ENCODE measurements around the gene CAPRIN1. TPM values are rescaled to one million over a fixed set of nuclear protein-coding genes. Genes with fewer than 3 reads are reported as not detected.

Gene CAPRIN1
- total and polyA plus RNA-seq, 2 of the 8 experiments (the other 6 are each of a cell fraction or from before 2014, with no cell fraction given), result 221 to 317 TPM

GRCh38 chr11:34012734-34013133 is 38.8 kb upstream of the CAPRIN1 start:
- Histone ChIP-seq H3K23ac (ENCODE audit: insufficient read length) (no peak overlapping the region), H4K20me1 (replicated peaks in 1 of 2; ENCODE audit: control insufficient read depth in 1 of 2, insufficient read depth in 2 of 2, low read length in 2 of 2) (no peaks in the 10 kb centered on the region), H2AK5ac (ENCODE audit: low read depth, low read length) (no peak overlapping the region), H2BK5ac (ENCODE audit: low read depth, low read length) (no peak overlapping the region), H3K18ac (ENCODE audit: extremely low read depth, low read length) (no peak overlapping the region), H3K27me3 (replicated peaks in 1 of 4; ENCODE audit: control insufficient read depth in 3 of 4, extremely low read depth in 1 of 4, insufficient read depth in 3 of 4, low read length in 3 of 4) (peaks cover 0 to 1% (median 0%) of the 10 kb centered on the region in 4 experiments; a peak in 1 of 7 replicates), H3K4ac (replicated peaks; ENCODE audit: insufficient read length, low read depth, low read length) (no peak overlapping the region), H3K4me1 (replicated peaks in 1 of 4; ENCODE audit: control insufficient read depth in 3 of 4, insufficient read depth in 4 of 4, low read length in 3 of 4) (no peaks in the 10 kb centered on the region), H3K23me2 (ENCODE audit: low read depth, low read length) (no peaks in the 10 kb centered on the region), H3K9me3 (ENCODE audit: insufficient read depth in 2 of 2, low read depth in 1 of 2, low read length in 1 of 2) (no peaks in the 10 kb centered on the region), H2BK120ac (replicated peaks; ENCODE audit: low read depth, low read length) (no peak overlapping the region), H3K79me2 (ENCODE audit: control insufficient read depth in 1 of 2, insufficient read depth in 2 of 2, low read length in 2 of 2) (no peaks in the 10 kb centered on the region), H3K4me3 (ENCODE audit: extremely low read depth in 1 of 4, insufficient read depth in 2 of 4, low read depth in 3 of 4, low read length in 4 of 4) (no peak overlapping the region), H3K27ac (ENCODE audit: low read depth, low read length) (no peak overlapping the region), H3K79me1 (ENCODE audit: low read depth, low read length) (no peaks in the 10 kb centered on the region), H4K8ac (ENCODE audit: extremely low read depth, insufficient read depth, low read length) (no peak overlapping the region), H2AFZ (ENCODE audit: low read length) (no peak overlapping the region), H3K4me2 (ENCODE audit: insufficient read depth in 1 of 2, low read depth in 2 of 2, low read length in 2 of 2) (no peak overlapping the region), H3K36me3 (ENCODE audit: control insufficient read depth in 2 of 4, insufficient read depth in 4 of 4, low read length in 3 of 4) (no peaks in the 10 kb centered on the region), H2BK15ac (ENCODE audit: low read length) (no peak overlapping the region), H2BK20ac (ENCODE audit: low read length) (no peak overlapping the region), H2BK12ac (ENCODE audit: low read depth, low read length) (no peak overlapping the region), H3K56ac (replicated peaks; ENCODE audit: insufficient read length, low read depth, low read length) (no peak overlapping the region), H3K14ac (ENCODE audit: insufficient read length) (no peak overlapping the region), H3K9ac (replicated peaks in 1 of 4; ENCODE audit: extremely low read depth in 1 of 4, low read depth in 3 of 4, low read length in 3 of 4) (no peak overlapping the region), H4K91ac (replicated peaks; ENCODE audit: insufficient read length, low read length) (no peak overlapping the region), H4K5ac (ENCODE audit: insufficient read length, low read depth, low read length) (no peak overlapping the region)
- WGBS, 2 experiments (ENCODE audit: extremely low coverage in 1 of 2, insufficient coverage in 1 of 2, insufficient read length in 1 of 2, insufficient replicate concordance in 2 of 2, low coverage in 1 of 2, low lambda C conversion rate in 2 of 2, missing lambda C conversion rate in 1 of 2), result 92% methylated on average over 1 of the region's 1 CpG; no CpG with 5 or more reads in 1 of the 2 experiments
- FAIRE-seq (no peak), DNase-seq (ENCODE audit: low read depth in 1 of 2, low spot score in 2 of 2) (no peak)
- POLR2A ChIA-PET (ENCODE audit: partially characterized antibody), result interaction anchor here (1.2 kb wide), 1 partner anchor 16 kb away, joined by 3 read pairs; no protein-coding TSS in a partner anchor
- CTCF ChIA-PET (ENCODE audit: partially characterized antibody), result interaction anchor here (0.7 to 1.4 kb wide), 4 partner anchors 14 to 53 kb away, joined by 3 to 5 read pairs (median 4); no protein-coding TSS in a partner anchor
- TF ChIP-seq JUND (IDR thresholded peaks at IDR 0.05; ENCODE audit: low read length), result no peak
- no peak for TF ChIP-seq CEBPB (IDR thresholded peaks at IDR 0.05; ENCODE audit: low read depth, low read length)
- no peak for TF ChIP-seq TAF7 (optimal IDR thresholded peaks at IDR 0.05; ENCODE audit: borderline replicate concordance, low read depth, low read length)
- TF ChIP-seq, protein P1, sequence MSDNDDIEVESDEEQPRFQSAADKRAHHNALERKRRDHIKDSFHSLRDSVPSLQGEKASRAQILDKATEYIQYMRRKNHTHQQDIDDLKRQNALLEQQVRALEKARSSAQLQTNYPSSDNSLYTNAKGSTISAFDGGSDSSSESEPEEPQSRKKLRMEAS (IDR thresholded peaks at IDR 0.05), result no peak
- TF ChIP-seq SIRT6 (IDR thresholded peaks at IDR 0.05; ENCODE audit: low read length), result no peak
- TF ChIP-seq RAD21 (IDR thresholded peaks at IDR 0.05 in 1 of 2, conservative IDR thresholded peaks at IDR 0.05 in 1 of 2; ENCODE audit: low read depth in 2 of 2, low read length in 2 of 2), result no peak
- TF ChIP-seq SAP30 (IDR thresholded peaks at IDR 0.05; ENCODE audit: insufficient read depth, insufficient replicate concordance, low read length), result no peak
- no peak for TF ChIP-seq E2F6 (IDR thresholded peaks at IDR 0.05)
- no peak for TF ChIP-seq HDAC6 (IDR thresholded peaks at IDR 0.05; ENCODE audit: low read depth, low read length)
- TF ChIP-seq POLR2A (IDR thresholded peaks at IDR 0.05; ENCODE audit: control extremely low read depth in 1 of 2, low read depth in 2 of 2, low read length in 2 of 2), result no peak
- TF ChIP-seq KDM4A (IDR thresholded peaks at IDR 0.05; ENCODE audit: low read depth, low read length, severe bottlenecking), result no peak
- no peak for TF ChIP-seq RFX5 (IDR thresholded peaks at IDR 0.05; ENCODE audit: borderline replicate concordance, low read depth, low read length)
- no peak for TF ChIP-seq TBP (IDR thresholded peaks at IDR 0.05; ENCODE audit: low read depth, low read length)
- TF ChIP-seq KDM1A (IDR thresholded peaks at IDR 0.05; ENCODE audit: borderline replicate concordance, low read length), result no peak
